ENCODE measurements around the gene DDIT4.
"Not testable (repeated sequence)": the region's sequence is repeated elsewhere in the genome, so short reads cannot be mapped to it uniquely, and the experiment has no call there.

The DDIT4 gene

GRCh38 chr10:72296829-72297280 lies 23.1 kb downstream of the DDIT4 start:
- H3K9me3 ChIP-seq (ENCODE audit: control insufficient read depth, low read length); H3K27ac ChIP-seq (ENCODE audit: insufficient read depth, low read depth, low read length, poor library complexity, severe bottlenecking); H3K27me3 ChIP-seq (ENCODE audit: control insufficient read depth, insufficient read depth, low read length, poor library complexity, severe bottlenecking); H3K36me3 ChIP-seq (ENCODE audit: control insufficient read depth, insufficient read depth, low read length): not testable (repeated sequence)
- 86 to 89% methylated on average over 17 to 18 of the region's 19 CpGs for WGBS, 2 experiments
- Histone ChIP-seq H3K4me1 (ENCODE audit: control insufficient read depth, insufficient read depth, low read length) (peaks cover 15% of the 10 kb centered on the region), H3K4me3 (ENCODE audit: insufficient read depth, low read depth, low read length) (peak overlapping the region; percentile 66)

GRCh38 chr10:72297281-72297804 lies 23.6 kb downstream of the DDIT4 start:
- Histone ChIP-seq H3K27me3 (ENCODE audit: control insufficient read depth, insufficient read depth, low read length, poor library complexity, severe bottlenecking) (no peaks in the 10 kb centered on the region), H3K27ac (ENCODE audit: insufficient read depth, low read depth, low read length, poor library complexity, severe bottlenecking) (peak overlapping the region; percentile 93), H3K36me3 (ENCODE audit: control insufficient read depth, insufficient read depth, low read length) (no peaks in the 10 kb centered on the region), H3K4me3 (ENCODE audit: insufficient read depth, low read depth, low read length) (peak overlapping the region; percentile 66), H3K4me1 (ENCODE audit: control insufficient read depth, insufficient read depth, low read length) (peaks cover 15% of the 10 kb centered on the region), H3K9me3 (ENCODE audit: control insufficient read depth, low read length) (no peaks in the 10 kb centered on the region)
- 21 to 24% methylated on average over 30 of the region's 30 CpGs for WGBS, 2 experiments

GRCh38 chr10:72297805-72298591 lies 24.3 kb downstream of the DDIT4 start:
- Histone ChIP-seq H3K4me3 (ENCODE audit: insufficient read depth, low read depth, low read length) (peak overlapping the region; percentile 66), H3K36me3 (ENCODE audit: control insufficient read depth, insufficient read depth, low read length) (no peaks in the 10 kb centered on the region), H3K4me1 (ENCODE audit: control insufficient read depth, insufficient read depth, low read length) (peaks cover 15% of the 10 kb centered on the region), H3K9me3 (ENCODE audit: control insufficient read depth, low read length) (no peaks in the 10 kb centered on the region), H3K27me3 (ENCODE audit: control insufficient read depth, insufficient read depth, low read length, poor library complexity, severe bottlenecking) (no peaks in the 10 kb centered on the region), H3K27ac (ENCODE audit: insufficient read depth, low read depth, low read length, poor library complexity, severe bottlenecking) (peak overlapping the region; percentile 93)
- WGBS, 2 experiments, result 7 to 8% methylated on average over 55 of the region's 55 CpGs

- no peaks in the 10 kb centered on the region for H3K36me3 ChIP-seq (ENCODE audit: control insufficient read depth, insufficient read depth, low read length)
Measured at GRCh38 chr10:72298592-72299519, 25.1 kb downstream of the DDIT4 start.

GRCh38 chr10:72303424-72304128 lies 29.9 kb downstream of the DDIT4 start:
- Histone ChIP-seq H3K27ac (ENCODE audit: insufficient read depth, low read depth, low read length, poor library complexity, severe bottlenecking) (no peak overlapping the region), H3K27me3 (ENCODE audit: control insufficient read depth, insufficient read depth, low read length, poor library complexity, severe bottlenecking) (no peaks in the 10 kb centered on the region), H3K4me3 (ENCODE audit: insufficient read depth, low read depth, low read length) (no peak overlapping the region), H3K4me1 (ENCODE audit: control insufficient read depth, insufficient read depth, low read length) (peaks cover 3% of the 10 kb centered on the region), H3K36me3 (ENCODE audit: control insufficient read depth, insufficient read depth, low read length) (no peaks in the 10 kb centered on the region), H3K9me3 (ENCODE audit: control insufficient read depth, low read length) (no peaks in the 10 kb centered on the region)
- 92 to 93% methylated on average over 8 of the region's 8 CpGs for WGBS, 2 experiments

More at GRCh38 chr10:72298592-72299519, 25.1 kb downstream of the DDIT4 start:
- Histone ChIP-seq H3K27me3 (ENCODE audit: control insufficient read depth, insufficient read depth, low read length, poor library complexity, severe bottlenecking) (no peaks in the 10 kb centered on the region), H3K27ac (ENCODE audit: insufficient read depth, low read depth, low read length, poor library complexity, severe bottlenecking) (peak overlapping the region; percentile 67), H3K9me3 (ENCODE audit: control insufficient read depth, low read length) (no peaks in the 10 kb centered on the region), H3K4me3 (ENCODE audit: insufficient read depth, low read depth, low read length) (no peak overlapping the region), H3K4me1 (ENCODE audit: control insufficient read depth, insufficient read depth, low read length) (peaks cover 15% of the 10 kb centered on the region)
- 92 to 94% methylated on average over 16 of the region's 16 CpGs for WGBS, 2 experiments

- Histone ChIP-seq H3K4me3 (ENCODE audit: insufficient read depth, low read depth, low read length) (no peak overlapping the region), H3K4me1 (ENCODE audit: control insufficient read depth, insufficient read depth, low read length) (no peaks in the 10 kb centered on the region), H3K9me3 (ENCODE audit: control insufficient read depth, low read length) (no peaks in the 10 kb centered on the region), H3K36me3 (ENCODE audit: control insufficient read depth, insufficient read depth, low read length) (no peaks in the 10 kb centered on the region), H3K27me3 (ENCODE audit: control insufficient read depth, insufficient read depth, low read length, poor library complexity, severe bottlenecking) (no peaks in the 10 kb centered on the region), H3K27ac (ENCODE audit: insufficient read depth, low read depth, low read length, poor library complexity, severe bottlenecking) (no peak overlapping the region)
- WGBS, 2 experiments, result 90 to 92% methylated on average over 5 of the region's 5 CpGs
Measured at GRCh38 chr10:72306215-72306760, 32.6 kb downstream of the DDIT4 start.

- not testable (repeated sequence) for H3K9me3 ChIP-seq (ENCODE audit: control insufficient read depth, low read length); H3K4me1 ChIP-seq (ENCODE audit: control insufficient read depth, insufficient read depth, low read length); H3K4me3 ChIP-seq (ENCODE audit: insufficient read depth, low read depth, low read length); H3K36me3 ChIP-seq (ENCODE audit: control insufficient read depth, insufficient read depth, low read length); H3K27ac ChIP-seq (ENCODE audit: insufficient read depth, low read depth, low read length, poor library complexity, severe bottlenecking); H3K27me3 ChIP-seq (ENCODE audit: control insufficient read depth, insufficient read depth, low read length, poor library complexity, severe bottlenecking)
- WGBS, 2 experiments, result 93 to 94% methylated on average over 7 of the region's 7 CpGs
Measured at GRCh38 chr10:72307711-72308110, 34.0 kb downstream of the DDIT4 start.

GRCh38 chr10:72308320-72308987 lies 34.7 kb downstream of the DDIT4 start:
- Histone ChIP-seq H3K27me3 (ENCODE audit: control insufficient read depth, insufficient read depth, low read length, poor library complexity, severe bottlenecking) (no peaks in the 10 kb centered on the region), H3K9me3 (ENCODE audit: control insufficient read depth, low read length) (no peaks in the 10 kb centered on the region), H3K36me3 (ENCODE audit: control insufficient read depth, insufficient read depth, low read length) (no peaks in the 10 kb centered on the region), H3K4me3 (ENCODE audit: insufficient read depth, low read depth, low read length) (no peak overlapping the region), H3K4me1 (ENCODE audit: control insufficient read depth, insufficient read depth, low read length) (no peaks in the 10 kb centered on the region), H3K27ac (ENCODE audit: insufficient read depth, low read depth, low read length, poor library complexity, severe bottlenecking) (no peak overlapping the region)
- WGBS, 2 experiments, result 91 to 93% methylated on average over 7 of the region's 7 CpGs

Measured in ectodermal cell (in vitro differentiated cells).